ENCODE data around the gene CSDE1.

- TF ChIP-seq CTCF (conservative IDR thresholded peaks at IDR 0.05 in 1 of 2, IDR thresholded peaks at IDR 0.05 in 1 of 2; ENCODE audit: low read depth in 1 of 2, low read length in 2 of 2) = no peak
- no peak for TF ChIP-seq EZH2 (IDR thresholded peaks at IDR 0.05; ENCODE audit: low read length, missing control alignments)
Observed at GRCh38 chr1:114691061-114691460, 66.7 kb downstream of the CSDE1 start.

Data from fibroblast of lung (primary cell).